SK-N-SH (cell line): ENCODE results near the gene NRCAM. TPM values are rescaled to one million over a fixed set of nuclear protein-coding genes. Genes with fewer than 3 reads are reported as not detected.
A peak's percentile ranks its signal among the peaks of the same experiment; 100 is the strongest.

Experiments used
- CTCF ChIA-PET: fragments of 300-600, 350-600 bp; formaldehyde crosslinking; extraction: SDS; loops from one replicate; lab custom pipeline; 2021; lab: Yijun Ruan, JAX
- POLR2A ChIA-PET: fragments of 350-600 bp; sonication (Branson Sonifier 250); formaldehyde crosslinking; extraction: SDS; loops from one replicate; lab custom pipeline; 2020; ENCODE audit warnings: antibody characterized with exemption, inconsistent platforms; lab: Yijun Ruan, JAX
- DNase-seq: peaks from one replicate; pipeline ENCODE4 v3.0.0; 2012
- H2AFZ ChIP-seq: fragments of 200-600 bp; sonication (generic); 2 replicates; pipeline ENCODE4 v1.8.1; 2016; ENCODE audit warnings: antibody characterized with exemption, mild to moderate bottlenecking, low read depth
- H3F3A ChIP-seq: fragments of 200-600 bp; sonication (generic); replicated peaks from 2 replicates; pipeline ENCODE3; 2016; ENCODE audit warnings: antibody characterized with exemption, mild to moderate bottlenecking; ENCODE audit not compliant: insufficient read depth
- H3K27ac ChIP-seq, 2 experiments: fragments of 200-500 bp in 1 of 2; fragments of 200-600 bp in 1 of 2; sonication (Bioruptor generic) in 1 of 2; sonication (generic), shearing (Covaris generic) in 1 of 2; 2 replicates each; pipeline versions ENCODE4 v1.5.1 to v1.6.1; 2014 to 2016; ENCODE audit warnings: low read depth in 2 of 2, inconsistent platforms in 1 of 2, low read length in 1 of 2, mild to moderate bottlenecking in 1 of 2, mixed read lengths in 1 of 2
- H3K27me3 ChIP-seq: fragments of 200-600 bp; sonication (generic), shearing (Covaris generic); 2 replicates; pipeline ENCODE4 v1.6.1; 2016; ENCODE audit warnings: mixed run types; ENCODE audit not compliant: insufficient read depth
- H3K36me3 ChIP-seq, 2 experiments: fragments of 200-500 bp in 1 of 2; fragments of 200-600 bp in 1 of 2; sonication (Bioruptor generic) in 1 of 2; sonication (generic) in 1 of 2; replicated peaks in 1 of 2; 2 replicates each; pipeline versions ENCODE3 to v1.5.1; 2014 to 2016; ENCODE audit warnings: low read length in 1 of 2, mild to moderate bottlenecking in 1 of 2; ENCODE audit not compliant: insufficient read depth in 2 of 2, control insufficient read depth in 1 of 2
- H3K4me1 ChIP-seq, 2 experiments: fragments of 200-500 bp in 1 of 2; fragments of 200-600 bp in 1 of 2; sonication (Bioruptor generic) in 1 of 2; sonication (generic), shearing (Covaris generic) in 1 of 2; 2 replicates each; pipeline versions ENCODE4 v1.5.1 to v1.6.1; 2014 to 2016; ENCODE audit warnings: low read depth in 1 of 2, low read length in 1 of 2, mixed run types in 1 of 2; ENCODE audit not compliant: insufficient read depth in 2 of 2, control insufficient read depth in 1 of 2
- H3K4me2 ChIP-seq: fragments of 200-600 bp; sonication (generic), shearing (Covaris generic); 2 replicates; pipeline ENCODE4 v1.6.1; 2017; ENCODE audit warnings: mixed run types
- H3K4me3 ChIP-seq, 2 experiments: fragments of 200-500 bp in 1 of 2; fragments of 200-600 bp in 1 of 2; sonication (Bioruptor generic) in 1 of 2; sonication (generic), shearing (Covaris generic) in 1 of 2; 2 replicates each; pipeline versions ENCODE4 v1.5.1 to v1.8.1; 2014 to 2016; ENCODE audit warnings: low read depth in 2 of 2, inconsistent platforms in 1 of 2, low read length in 1 of 2, mild to moderate bottlenecking in 1 of 2, mixed read lengths in 1 of 2, moderate library complexity in 1 of 2
- H3K79me2 ChIP-seq: fragments of 200-600 bp; sonication (generic); 2 replicates; pipeline ENCODE4 v1.8.1; 2017; ENCODE audit warnings: mild to moderate bottlenecking; ENCODE audit not compliant: insufficient read depth
- H3K9ac ChIP-seq: fragments of 200-600 bp; sonication (generic); 2 replicates; pipeline ENCODE4 v1.6.1; 2017; ENCODE audit warnings: mixed run types
- H3K9me2 ChIP-seq: fragments of 200-600 bp; sonication (generic); 2 replicates; pipeline ENCODE4 v1.6.1; 2017; ENCODE audit warnings: mixed run types
- H3K9me3 ChIP-seq: fragments of 200-600 bp; sonication (generic); 2 replicates; pipeline ENCODE4 v1.6.1; 2017; ENCODE audit warnings: mixed run types, mild to moderate bottlenecking, moderate library complexity
- H4K20me1 ChIP-seq: fragments of 200-600 bp; sonication (generic); 2 replicates; pipeline ENCODE4 v1.6.1; 2017; ENCODE audit warnings: mild to moderate bottlenecking, mixed run types; ENCODE audit not compliant: insufficient read depth
- CHD2 ChIP-seq: fragments of 150-350 bp; IDR thresholded peaks from 2 replicates; pipeline ENCODE4 v1.6.1; 2018; ENCODE audit warnings: low read length; ENCODE audit not compliant: partially characterized antibody
- ELF1 ChIP-seq: IDR thresholded peaks from 2 replicates; pipeline ENCODE4 v1.4.0; 2012
- EP300 ChIP-seq, 2 experiments: IDR thresholded peaks; 2 replicates each; pipeline versions ENCODE4 v1.4.0 to v1.6.1; 2012; ENCODE audit warnings: borderline replicate concordance in 1 of 2, low read depth in 1 of 2, low read length in 1 of 2
- FOXJ3 ChIP-seq: sonication (generic); formaldehyde crosslinking; IDR thresholded peaks from 2 replicates; pipeline ENCODE4 v1.5.1; 2020; ENCODE audit warnings: mild to moderate bottlenecking, missing genetic modification reagents
- GABPA ChIP-seq: IDR thresholded peaks from 2 replicates; pipeline ENCODE4 v1.4.0; 2012; ENCODE audit warnings: low read depth, mild to moderate bottlenecking
- GATA2 ChIP-seq: sonication (generic); formaldehyde crosslinking; IDR thresholded peaks from 2 replicates; pipeline ENCODE4 v1.5.0; 2020; ENCODE audit warnings: mild to moderate bottlenecking, missing genetic modification reagents
- JUND ChIP-seq: IDR thresholded peaks from 2 replicates; pipeline ENCODE4 v1.4.0; 2012
- MEF2A ChIP-seq: IDR thresholded peaks from 2 replicates; pipeline ENCODE4 v1.4.0; 2012; ENCODE audit warnings: low read depth, borderline replicate concordance
- MXI1 ChIP-seq: IDR thresholded peaks from 2 replicates; pipeline ENCODE4 v1.6.1; 2012; ENCODE audit warnings: mild to moderate bottlenecking, low read depth, low read length, improper control_type of control experiment
- POLR2AphosphoS5 ChIP-seq: IDR thresholded peaks from 2 replicates; pipeline ENCODE4 v1.6.1; 2012; ENCODE audit warnings: low read depth, low read length
- RAD21 ChIP-seq: IDR thresholded peaks from 2 replicates; pipeline ENCODE4 v1.6.1; 2012; ENCODE audit warnings: mild to moderate bottlenecking, low read length
- RCOR1 ChIP-seq: fragments of 150-350 bp; IDR thresholded peaks from 2 replicates; pipeline ENCODE4 v1.6.1; 2017; ENCODE audit warnings: antibody characterized with exemption, low read length
- RFX5 ChIP-seq: IDR thresholded peaks from 2 replicates; pipeline ENCODE4 v1.6.1; 2012; ENCODE audit warnings: mild to moderate bottlenecking, improper control_type of control experiment, low read length
- SMC3 ChIP-seq: IDR thresholded peaks from 2 replicates; pipeline ENCODE4 v1.6.1; 2012; ENCODE audit warnings: low read depth, low read length, improper control_type of control experiment
- TAF1 ChIP-seq: IDR thresholded peaks from 2 replicates; pipeline ENCODE4 v1.6.1; 2012; ENCODE audit warnings: low read depth, mild to moderate bottlenecking, low read length, moderate library complexity, borderline replicate concordance
- TCF12 ChIP-seq: IDR thresholded peaks from 2 replicates; pipeline ENCODE4 v1.4.0; 2012
- TEAD4 ChIP-seq: IDR thresholded peaks from 2 replicates; pipeline ENCODE4 v1.4.0; 2012; ENCODE audit warnings: mild to moderate bottlenecking, borderline replicate concordance; ENCODE audit not compliant: insufficient read depth
- YY1 ChIP-seq: IDR thresholded peaks from 2 replicates; pipeline ENCODE4 v1.4.0; 2012; ENCODE audit warnings: low read depth, mild to moderate bottlenecking
- WGBS: methylation state at CpG from one replicate; pipeline ENCODE4 v1.1.6; 2017; ENCODE audit warnings: low lambda C conversion rate; 5-methylcytosine and 5-hydroxymethylcytosine counted together
- polyA plus RNA-seq, 3 experiments: library from polyadenylated mRNA; depleted of rRNA; stranded (reverse); fragments of >200 nt; gene quantifications; 2 replicates each; pipeline ENCODE4 v1.2.3, GENCODE V29; 2012
- TF ChIP-seq, protein P1 (sequence below): IDR thresholded peaks from 2 replicates; pipeline ENCODE4 v1.4.0; 2012; ENCODE audit warnings: low read depth, borderline replicate concordance

The NRCAM gene
- polyA plus RNA-seq, 1 of the 3 experiments (the other 2 are of a cell fraction), result 1.1 TPM

DNA sequence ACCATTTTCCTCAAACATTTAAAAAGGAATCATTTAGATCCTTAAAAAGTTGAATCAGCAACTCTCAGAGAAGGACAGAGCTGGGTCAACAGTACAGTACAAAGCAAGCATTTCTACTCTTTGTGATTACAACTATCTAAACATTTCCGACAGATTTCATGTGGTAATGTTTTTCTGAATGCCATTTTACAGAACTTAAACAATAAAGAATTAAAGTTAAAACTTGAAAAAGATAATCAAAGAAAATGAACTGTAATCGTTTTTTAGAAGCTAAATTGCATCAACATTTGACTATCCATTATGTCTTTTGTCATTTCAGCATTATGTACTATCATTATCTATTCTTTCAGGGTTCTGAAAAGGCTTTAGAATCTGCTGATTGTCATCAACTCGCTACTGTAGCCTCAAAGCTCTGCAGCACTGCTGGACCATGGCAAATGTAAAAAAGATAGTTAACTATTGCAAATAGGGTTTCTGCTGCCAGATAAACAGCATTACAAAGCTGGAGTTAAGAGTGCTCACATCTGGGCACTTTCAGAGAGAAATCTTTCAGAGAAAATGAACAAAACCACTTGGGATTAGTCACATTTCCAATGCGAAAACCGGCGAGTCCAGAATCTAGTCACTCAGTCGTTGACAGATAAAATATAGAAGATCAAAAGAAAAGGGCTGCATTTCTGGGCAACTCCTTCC is 165.6 kb downstream of the NRCAM start:
- H3F3A ChIP-seq, result no peaks in the 10 kb centered on the region
- peak overlapping the region; percentile 7 to 99; a peak in 3 of 4 replicates for H3K27ac ChIP-seq
- 14% methylated on average over 7 of the region's 7 CpGs for WGBS
- TF ChIP-seq RCOR1 (peak; percentile 81; the same call in 1 of the 2 replicates), EP300 (IDR thresholded peaks at IDR 0.05; ENCODE audit: borderline replicate concordance in 1 of 2, low read depth in 1 of 2, low read length in 1 of 2) (peak in 1 of 2 experiments; percentile 91; a peak in 2 of 4 replicates), TEAD4 (peak; percentile 16; the same call in 1 of the 2 replicates), ELF1 (no peak), GATA2 (CRISPR knock-in tag) (peak; percentile 93), SMC3 (peak; percentile 22; the same call in 1 of the 2 replicates), JUND (no peak), TCF12 (peak; percentile 28; the same call in 1 of the 2 replicates), CHD2 (peak; percentile 59), POLR2AphosphoS5 (0 out of 2 replicates have a peak, but pooled peaks have one; percentile 23), RFX5 (no peak; the same call in 1 of the 2 replicates), MXI1 (peak; percentile 65; the same call in 1 of the 2 replicates), RAD21 (peak; percentile 42), GABPA (no peak), FOXJ3 (CRISPR knock-in tag) (peak; percentile 96), MEF2A (no peak)
- TF ChIP-seq, protein P1, sequence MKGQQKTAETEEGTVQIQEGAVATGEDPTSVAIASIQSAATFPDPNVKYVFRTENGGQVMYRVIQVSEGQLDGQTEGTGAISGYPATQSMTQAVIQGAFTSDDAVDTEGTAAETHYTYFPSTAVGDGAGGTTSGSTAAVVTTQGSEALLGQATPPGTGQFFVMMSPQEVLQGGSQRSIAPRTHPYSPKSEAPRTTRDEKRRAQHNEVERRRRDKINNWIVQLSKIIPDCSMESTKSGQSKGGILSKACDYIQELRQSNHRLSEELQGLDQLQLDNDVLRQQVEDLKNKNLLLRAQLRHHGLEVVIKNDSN, result no peak
- H3K4me3 ChIP-seq, result peak overlapping the region in 1 of 2 experiments; percentile 1; a peak in 2 of 4 replicates
- H3K4me2 ChIP-seq, result peak overlapping the region; percentile 16
- no peaks in the 10 kb centered on the region for H3K79me2 ChIP-seq
- no peaks in the 10 kb centered on the region for H3K9me3 ChIP-seq
- peaks cover 19 to 58% of the 10 kb centered on the region in 2 experiments; a peak in 3 of 4 replicates for H3K4me1 ChIP-seq
- peak; percentile 54 for DNase-seq
- H3K9me2 ChIP-seq, result no peaks in the 10 kb centered on the region
- POLR2A ChIA-PET, result interaction anchor here (0.9 to 1.0 kb wide), 2 partner anchors 27 to 165 kb away, joined by 3 to 4 read pairs; no protein-coding TSS in a partner anchor
- H3K36me3 ChIP-seq, result peaks cover 0 to 3% of the 10 kb centered on the region in 2 experiments
- CTCF ChIA-PET, result interaction anchor here (0.8 to 1.8 kb wide), 7 partner anchors 9 to 206 kb away, joined by 3 to 5 read pairs (median 3); no protein-coding TSS in a partner anchor
- H3K9ac ChIP-seq, result no peak overlapping the region
- H3K27me3 ChIP-seq, result no peaks in the 10 kb centered on the region
- H2AFZ ChIP-seq, result peak overlapping the region; percentile 55; the same call in 1 of the 2 replicates
- H4K20me1 ChIP-seq, result no peaks in the 10 kb centered on the region

DNA sequence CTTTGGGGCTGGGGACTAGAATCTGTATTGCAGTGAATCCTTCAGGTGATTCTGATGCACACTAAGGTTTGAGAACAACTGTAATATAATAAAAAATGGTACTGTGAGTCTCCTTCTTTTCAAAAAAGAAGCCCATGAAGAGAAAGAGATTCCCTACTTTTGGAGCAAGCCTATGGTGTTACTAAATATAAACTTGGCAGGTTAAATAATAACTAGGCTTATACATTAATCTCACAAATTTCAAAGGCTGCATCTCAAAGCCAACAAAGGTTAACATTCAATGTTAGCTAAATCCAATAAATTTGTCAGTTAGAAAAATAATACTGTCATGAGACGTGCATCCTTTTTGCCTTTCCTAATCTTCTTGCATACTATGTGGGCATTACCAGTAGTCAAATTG is 166.4 kb downstream of the NRCAM start:
- POLR2A ChIA-PET, result no interaction called here
- WGBS, result 68% methylated on average over 1 of the region's 1 CpG

More for the DNA sequence above, 166.4 kb downstream of the NRCAM start:
- no peaks in the 10 kb centered on the region for H4K20me1 ChIP-seq
- no peaks in the 10 kb centered on the region for H3K9me3 ChIP-seq
- H3K9ac ChIP-seq, result no peak overlapping the region
- peaks cover 19 to 57% of the 10 kb centered on the region in 2 experiments; a peak in 3 of 4 replicates for H3K4me1 ChIP-seq
- no peaks in the 10 kb centered on the region for H3F3A ChIP-seq
- CTCF ChIA-PET, result interaction anchor here (0.6 to 1.8 kb wide), 8 partner anchors 9 to 207 kb away, joined by 3 to 4 read pairs (median 3); no protein-coding TSS in a partner anchor
- H3K9me2 ChIP-seq, result no peaks in the 10 kb centered on the region
- no peak overlapping the region for H3K4me3 ChIP-seq
- H3K79me2 ChIP-seq, result no peaks in the 10 kb centered on the region
- H3K4me2 ChIP-seq, result no peak overlapping the region
- peak overlapping the region; percentile 7 to 99; a peak in 3 of 4 replicates for H3K27ac ChIP-seq
- H3K27me3 ChIP-seq, result no peaks in the 10 kb centered on the region
- DNase-seq, result no peak
- H3K36me3 ChIP-seq, result peaks cover 0 to 3% of the 10 kb centered on the region in 2 experiments
- TF ChIP-seq YY1, result no peak
- TF ChIP-seq TAF1, result no peak
- no peak for TF ChIP-seq GATA2 (CRISPR knock-in tag)
- no peak overlapping the region for H2AFZ ChIP-seq
